ENCODE data around the gene ATP1B3.

ATP1B3 gene

GRCh38 chr3:141933421-141934300 is 57.2 kb downstream of the ATP1B3 start:
- Histone ChIP-seq H3K4me3 (ENCODE audit: low read depth in 1 of 2, low read length in 2 of 2) (no peak overlapping the region), H3K9me3 (ENCODE audit: low read length) (no peaks in the 10 kb centered on the region), H3K9ac (ENCODE audit: low read length) (no peak overlapping the region), H3K4me1 (ENCODE audit: insufficient read depth, low read length) (no peaks in the 10 kb centered on the region), H3K27ac (ENCODE audit: low read depth, low read length) (no peak overlapping the region), H3K27me3 (ENCODE audit: control insufficient read depth in 1 of 2, insufficient read depth in 2 of 2, low read length in 2 of 2) (no peaks in the 10 kb centered on the region), H3K36me3 (ENCODE audit: insufficient read depth, low read length) (no peaks in the 10 kb centered on the region)

DNA sequence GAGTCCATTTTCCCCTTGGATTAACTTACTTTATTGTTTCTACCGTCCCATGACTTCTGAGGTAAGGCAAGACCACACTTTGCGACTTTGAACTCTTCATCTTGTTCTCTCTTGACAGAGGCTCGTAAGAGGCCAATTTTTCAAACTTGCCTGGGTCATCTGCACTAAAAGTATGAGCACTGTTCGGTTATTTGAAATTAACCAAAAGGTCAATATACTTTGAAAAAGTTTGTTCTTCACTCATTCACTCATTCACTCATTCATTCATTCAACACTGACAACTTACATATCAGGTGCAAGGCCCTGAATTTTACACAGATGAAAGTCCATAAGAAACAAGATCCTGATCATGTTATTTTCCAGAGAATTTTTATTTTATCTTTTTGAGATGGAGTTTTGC is 57.9 kb downstream of the ATP1B3 start:
- Histone ChIP-seq H3K27ac (ENCODE audit: low read depth, low read length) (no peak overlapping the region), H3K36me3 (ENCODE audit: insufficient read depth, low read length) (no peaks in the 10 kb centered on the region)

GRCh38 chr3:141938011-141938500 is 61.6 kb downstream of the ATP1B3 start:
- H3K9me3 ChIP-seq (ENCODE audit: low read length), result no peaks in the 10 kb centered on the region
- no peaks in the 10 kb centered on the region for H3K27me3 ChIP-seq (ENCODE audit: control insufficient read depth in 1 of 2, insufficient read depth in 2 of 2, low read length in 2 of 2)
- H3K36me3 ChIP-seq (ENCODE audit: insufficient read depth, low read length), result no peaks in the 10 kb centered on the region
- H3K9ac ChIP-seq (ENCODE audit: low read length), result no peak overlapping the region
- no peak overlapping the region for H3K27ac ChIP-seq (ENCODE audit: low read depth, low read length)
- H3K4me1 ChIP-seq (ENCODE audit: insufficient read depth, low read length), result peaks cover 4% of the 10 kb centered on the region
- H3K4me3 ChIP-seq (ENCODE audit: low read depth in 1 of 2, low read length in 2 of 2), result no peak overlapping the region

More for the DNA sequence above, 57.9 kb downstream of the ATP1B3 start:
- no peaks in the 10 kb centered on the region for H3K9me3 ChIP-seq (ENCODE audit: low read length)
- no peak overlapping the region for H3K4me3 ChIP-seq (ENCODE audit: low read depth in 1 of 2, low read length in 2 of 2)
- H3K9ac ChIP-seq (ENCODE audit: low read length), result no peak overlapping the region
- H3K4me1 ChIP-seq (ENCODE audit: insufficient read depth, low read length), result no peaks in the 10 kb centered on the region
- H3K27me3 ChIP-seq (ENCODE audit: control insufficient read depth in 1 of 2, insufficient read depth in 2 of 2, low read length in 2 of 2), result no peaks in the 10 kb centered on the region

DNA sequence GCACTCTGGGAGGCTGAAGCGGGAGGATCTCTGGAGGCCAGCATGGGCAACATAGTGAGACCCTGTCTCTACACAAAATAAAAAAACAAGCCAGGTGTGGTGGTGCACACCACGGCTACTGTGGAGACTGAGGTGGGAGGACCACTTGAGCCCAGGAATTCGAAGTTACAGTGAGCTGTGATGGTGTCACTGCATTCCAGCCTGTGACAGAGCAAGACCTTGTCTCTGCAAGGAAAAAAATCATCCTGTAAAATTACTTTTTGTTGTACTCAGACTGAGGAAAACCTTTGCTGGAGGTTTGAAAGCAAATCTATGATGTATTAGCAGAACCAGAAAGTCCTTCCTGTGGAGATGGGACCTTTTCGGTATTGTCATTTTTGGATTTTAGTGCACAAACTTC is 63.3 kb downstream of the ATP1B3 start:
- Histone ChIP-seq H3K27ac (ENCODE audit: low read depth, low read length) (no peak overlapping the region), H3K4me3 (ENCODE audit: low read depth in 1 of 2, low read length in 2 of 2) (no peak overlapping the region), H3K36me3 (ENCODE audit: insufficient read depth, low read length) (no peaks in the 10 kb centered on the region), H3K9ac (ENCODE audit: low read length) (no peak overlapping the region), H3K9me3 (ENCODE audit: low read length) (no peaks in the 10 kb centered on the region), H3K4me1 (ENCODE audit: insufficient read depth, low read length) (peaks cover 4% of the 10 kb centered on the region), H3K27me3 (ENCODE audit: control insufficient read depth in 1 of 2, insufficient read depth in 2 of 2, low read length in 2 of 2) (no peaks in the 10 kb centered on the region)

GRCh38 chr3:141940194-141940776 is 63.8 kb downstream of the ATP1B3 start:
- Histone ChIP-seq H3K36me3 (ENCODE audit: insufficient read depth, low read length) (no peaks in the 10 kb centered on the region), H3K4me1 (ENCODE audit: insufficient read depth, low read length) (peaks cover 4% of the 10 kb centered on the region), H3K9ac (ENCODE audit: low read length) (no peak overlapping the region), H3K27ac (ENCODE audit: low read depth, low read length) (no peak overlapping the region), H3K9me3 (ENCODE audit: low read length) (no peaks in the 10 kb centered on the region), H3K4me3 (ENCODE audit: low read depth in 1 of 2, low read length in 2 of 2) (no peak overlapping the region), H3K27me3 (ENCODE audit: control insufficient read depth in 1 of 2, insufficient read depth in 2 of 2, low read length in 2 of 2) (no peaks in the 10 kb centered on the region)

- Histone ChIP-seq H3K9me3 (ENCODE audit: low read length) (no peaks in the 10 kb centered on the region), H3K4me1 (ENCODE audit: insufficient read depth, low read length) (peaks cover 4% of the 10 kb centered on the region), H3K9ac (ENCODE audit: low read length) (no peak overlapping the region), H3K36me3 (ENCODE audit: insufficient read depth, low read length) (no peaks in the 10 kb centered on the region), H3K4me3 (ENCODE audit: low read depth in 1 of 2, low read length in 2 of 2) (no peak overlapping the region), H3K27ac (ENCODE audit: low read depth, low read length) (no peak overlapping the region), H3K27me3 (ENCODE audit: control insufficient read depth in 1 of 2, insufficient read depth in 2 of 2, low read length in 2 of 2) (no peaks in the 10 kb centered on the region)
Observed at GRCh38 chr3:141941093-141941492, 64.7 kb downstream of the ATP1B3 start.

GRCh38 chr3:141942006-141942405 is 65.6 kb downstream of the ATP1B3 start:
- H3K9me3 ChIP-seq (ENCODE audit: low read length), result no peaks in the 10 kb centered on the region
- no peak overlapping the region for H3K4me3 ChIP-seq (ENCODE audit: low read depth in 1 of 2, low read length in 2 of 2)

GRCh38 chr3:141945726-141946485 is 69.5 kb downstream of the ATP1B3 start:
- Histone ChIP-seq H3K4me3 (ENCODE audit: low read depth in 1 of 2, low read length in 2 of 2) (no peak overlapping the region), H3K36me3 (ENCODE audit: insufficient read depth, low read length) (peaks cover 5% of the 10 kb centered on the region), H3K4me1 (ENCODE audit: insufficient read depth, low read length) (peaks cover 1% of the 10 kb centered on the region), H3K9ac (ENCODE audit: low read length) (no peak overlapping the region), H3K27ac (ENCODE audit: low read depth, low read length) (no peak overlapping the region), H3K27me3 (ENCODE audit: control insufficient read depth in 1 of 2, insufficient read depth in 2 of 2, low read length in 2 of 2) (no peaks in the 10 kb centered on the region), H3K9me3 (ENCODE audit: low read length) (no peaks in the 10 kb centered on the region)

More at GRCh38 chr3:141942006-141942405, 65.6 kb downstream of the ATP1B3 start:
- Histone ChIP-seq H3K9ac (ENCODE audit: low read length) (no peak overlapping the region), H3K27ac (ENCODE audit: low read depth, low read length) (no peak overlapping the region), H3K27me3 (ENCODE audit: control insufficient read depth in 1 of 2, insufficient read depth in 2 of 2, low read length in 2 of 2) (no peaks in the 10 kb centered on the region), H3K4me1 (ENCODE audit: insufficient read depth, low read length) (peaks cover 4% of the 10 kb centered on the region), H3K36me3 (ENCODE audit: insufficient read depth, low read length) (no peaks in the 10 kb centered on the region)

- Histone ChIP-seq H3K27ac (ENCODE audit: low read depth, low read length) (no peak overlapping the region), H3K9me3 (ENCODE audit: low read length) (no peaks in the 10 kb centered on the region), H3K4me3 (ENCODE audit: low read depth in 1 of 2, low read length in 2 of 2) (no peak overlapping the region), H3K36me3 (ENCODE audit: insufficient read depth, low read length) (peaks cover 5% of the 10 kb centered on the region), H3K27me3 (ENCODE audit: control insufficient read depth in 1 of 2, insufficient read depth in 2 of 2, low read length in 2 of 2) (no peaks in the 10 kb centered on the region), H3K9ac (ENCODE audit: low read length) (no peak overlapping the region), H3K4me1 (ENCODE audit: insufficient read depth, low read length) (no peaks in the 10 kb centered on the region)
Observed at GRCh38 chr3:141949399-141949798, 73.0 kb downstream of the ATP1B3 start.

DNA sequence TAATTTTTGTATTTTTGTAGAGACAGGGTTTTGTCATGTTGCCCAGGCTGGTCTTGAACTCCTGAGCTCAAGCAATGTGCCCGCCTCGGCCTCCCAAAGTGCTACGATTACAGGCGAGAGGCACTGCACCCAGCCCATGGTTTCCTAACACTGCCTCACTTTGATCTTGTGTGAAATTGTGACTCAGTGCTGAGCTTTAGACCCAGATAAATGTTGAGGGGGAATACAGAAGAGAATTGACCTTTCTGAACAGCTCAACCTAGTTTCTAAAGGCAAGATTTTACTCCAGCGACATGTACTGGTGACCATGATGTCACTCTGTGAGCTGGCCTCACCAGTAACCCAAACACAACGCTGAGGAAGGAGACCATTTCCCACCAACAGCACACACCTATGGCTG is 73.5 kb downstream of the ATP1B3 start:
- Histone ChIP-seq H3K27ac (ENCODE audit: low read depth, low read length) (no peak overlapping the region), H3K4me1 (ENCODE audit: insufficient read depth, low read length) (peaks cover under 1% of the 10 kb centered on the region), H3K36me3 (ENCODE audit: insufficient read depth, low read length) (peaks cover 5% of the 10 kb centered on the region)

More for the DNA sequence above, 73.5 kb downstream of the ATP1B3 start:
- H3K9ac ChIP-seq (ENCODE audit: low read length), result no peak overlapping the region
- no peak overlapping the region for H3K4me3 ChIP-seq (ENCODE audit: low read depth in 1 of 2, low read length in 2 of 2)
- H3K9me3 ChIP-seq (ENCODE audit: low read length), result no peaks in the 10 kb centered on the region
- no peaks in the 10 kb centered on the region for H3K27me3 ChIP-seq (ENCODE audit: control insufficient read depth in 1 of 2, insufficient read depth in 2 of 2, low read length in 2 of 2)

All from muscle layer of colon (tissue), 2 donors.